Glutamatergic neuron (in vitro differentiated cells): ENCODE results near the gene CELF4. TPM values are rescaled to one million over a fixed set of nuclear protein-coding genes. Genes with fewer than 3 reads are reported as not detected.
A peak's percentile ranks its signal among the peaks of the same experiment; 100 is the strongest.

ENCODE experiments used
- DNase-seq: peaks from one replicate; pipeline ENCODE4 v3.0.0; 2022
- H3K27ac Mint-ChIP-seq: one replicate; pipeline ENCODE4 v1.8.0; 2020; ENCODE audit warnings: mild to moderate bottlenecking, mixed read lengths, inconsistent platforms; ENCODE audit not compliant: unreplicated experiment
- H3K27me3 Mint-ChIP-seq: one replicate; pipeline ENCODE4 v1.8.0; 2020; ENCODE audit warnings: mild to moderate bottlenecking, moderate library complexity, mixed read lengths, inconsistent platforms; ENCODE audit not compliant: unreplicated experiment
- H3K36me3 Mint-ChIP-seq: one replicate; pipeline ENCODE4 v1.8.0; 2020; ENCODE audit warnings: mild to moderate bottlenecking, mixed read lengths, inconsistent platforms; ENCODE audit not compliant: unreplicated experiment
- H3K4me1 Mint-ChIP-seq: one replicate; pipeline ENCODE4 v1.8.0; 2020; ENCODE audit warnings: mild to moderate bottlenecking, low read depth, mixed read lengths, inconsistent platforms; ENCODE audit not compliant: unreplicated experiment
- H3K4me3 Mint-ChIP-seq: one replicate; pipeline ENCODE4 v1.8.0; 2020; ENCODE audit warnings: mild to moderate bottlenecking, mixed read lengths, inconsistent platforms; ENCODE audit not compliant: unreplicated experiment
- H3K9me3 Mint-ChIP-seq: one replicate; pipeline ENCODE4 v1.8.0; 2020; ENCODE audit warnings: mild to moderate bottlenecking, moderate library complexity, mixed read lengths, inconsistent platforms; ENCODE audit not compliant: unreplicated experiment
- CTCF ChIP-seq: fragments of 200-600 bp; sonication (generic); IDR thresholded peaks from one replicate; pipeline ENCODE4 v1.5.0; 2021; ENCODE audit not compliant: partially characterized antibody, unreplicated experiment
- total RNA-seq: library from RNA; stranded (reverse); fragmentation: NEBNext Ultra II Directional; extraction: Animal tissue kit (Norgen Biotek cat#: 25700); gene quantifications from one replicate; pipeline ENCODE4 v1.2.1, GENCODE V29; 2021; ENCODE audit not compliant: unreplicated experiment

CELF4 gene
- total RNA-seq, 1 donor from 2014 or later, result 38.4 TPM

- H3K27me3 Mint-ChIP-seq, result peaks cover 40% of the 10 kb centered on the region
- DNase-seq, result no peak
- H3K27ac Mint-ChIP-seq, result no peak overlapping the region
- no peak for TF ChIP-seq CTCF
- peaks cover 23% of the 10 kb centered on the region for H3K4me1 Mint-ChIP-seq
- peak overlapping the region; percentile 44 for H3K4me3 Mint-ChIP-seq
- H3K36me3 Mint-ChIP-seq, result no peaks in the 10 kb centered on the region
- H3K9me3 Mint-ChIP-seq, result peaks cover 21% of the 10 kb centered on the region
These were observed 3.1 kb upstream of the CELF4 start for GRCh38 chr18:37568671-37569070.

GRCh38 chr18:37567994-37568359 lies 2.4 kb upstream of the CELF4 start:
- no peaks in the 10 kb centered on the region for H3K36me3 Mint-ChIP-seq
- peaks cover 22% of the 10 kb centered on the region for H3K9me3 Mint-ChIP-seq

GRCh38 chr18:37567061-37567993 lies 1.7 kb upstream of the CELF4 start:
- no peak overlapping the region for H3K27ac Mint-ChIP-seq
- DNase-seq, result no peak
- H3K4me1 Mint-ChIP-seq, result peaks cover 25% of the 10 kb centered on the region
- TF ChIP-seq CTCF, result no peak
- peaks cover 23% of the 10 kb centered on the region for H3K9me3 Mint-ChIP-seq
- no peaks in the 10 kb centered on the region for H3K36me3 Mint-ChIP-seq
- peak overlapping the region; percentile 65 for H3K4me3 Mint-ChIP-seq
- peaks cover 40% of the 10 kb centered on the region for H3K27me3 Mint-ChIP-seq

More at GRCh38 chr18:37567994-37568359, 2.4 kb upstream of the CELF4 start:
- Mint-ChIP-seq H3K4me3 (peak overlapping the region; percentile 65), H3K27me3 (peaks cover 40% of the 10 kb centered on the region), H3K4me1 (peaks cover 24% of the 10 kb centered on the region), H3K27ac (no peak overlapping the region)
- DNase-seq, result no peak
- TF ChIP-seq CTCF, result no peak

- H3K27me3 Mint-ChIP-seq, result peaks cover 40% of the 10 kb centered on the region
- DNase-seq, result peak; percentile 55
- TF ChIP-seq CTCF, result no peak
These were observed 972 bp upstream of the CELF4 start for GRCh38 chr18:37566479-37567060.

More at GRCh38 chr18:37566479-37567060, 972 bp upstream of the CELF4 start:
- Mint-ChIP-seq H3K4me1 (peaks cover 25% of the 10 kb centered on the region), H3K9me3 (peaks cover 23% of the 10 kb centered on the region), H3K4me3 (peak overlapping the region; percentile 92), H3K36me3 (no peaks in the 10 kb centered on the region), H3K27ac (peak overlapping the region; percentile 72)
